Measurements from ENCODE around the gene ATP4A.
A peak's percentile ranks its signal among the peaks of the same experiment; 100 is the strongest.
"Not testable (repeated sequence)": the region's sequence is repeated elsewhere in the genome, so short reads cannot be mapped to it uniquely, and the experiment has no call there.

Gene ATP4A

GRCh38 chr19:35563207-35563829 lies at the start of gene ATP4A:
Gene ATP4A, minus strand, starts transcription at chr19:35563658. Its CDS starts 29 bp downstream, at chr19:35563629.
- no peak for DNase-seq (ENCODE audit: low spot score)

DNA sequence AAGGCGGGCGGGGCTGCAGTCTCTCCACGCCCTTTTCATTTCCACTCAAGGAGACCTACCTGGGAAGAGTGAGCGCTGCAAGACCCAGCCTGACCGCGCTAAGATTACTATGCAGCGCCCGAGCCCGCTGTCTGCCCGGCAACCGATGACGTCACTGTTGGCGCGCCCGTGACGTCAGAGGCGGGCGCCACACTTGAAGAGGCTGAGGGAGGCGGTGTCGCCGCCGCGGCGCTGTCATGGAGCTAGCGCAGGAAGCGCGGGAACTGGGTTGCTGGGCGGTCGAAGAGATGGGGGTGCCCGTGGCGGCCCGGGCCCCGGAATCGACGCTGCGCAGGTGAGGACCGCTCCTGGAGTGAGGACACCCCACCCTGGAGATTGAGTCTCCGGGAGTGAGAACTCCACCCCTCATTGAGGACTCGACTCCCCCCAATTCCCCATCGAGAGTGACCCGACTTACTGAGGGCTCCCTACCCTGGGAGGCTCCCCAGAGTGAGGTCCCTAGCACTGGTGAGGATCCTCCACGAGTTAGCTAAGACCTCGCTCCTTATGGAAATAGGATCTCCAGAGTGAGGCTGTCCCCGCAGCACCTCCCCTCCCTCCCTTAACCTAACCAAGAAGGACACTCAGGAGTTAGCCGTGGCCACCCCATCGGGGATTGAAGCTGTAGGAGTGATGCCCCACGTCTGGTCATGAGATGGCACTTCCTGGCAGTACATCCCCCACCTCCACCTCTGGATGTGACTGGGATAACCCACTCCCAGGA lies 49.3 kb upstream of the ATP4A start, which contains the start of gene HAUS5:
Gene HAUS5, plus strand, starts transcription at position 177 of the 763 bp plus-strand sequence. Its CDS starts 60 bp downstream, at position 237.
- DNase-seq (ENCODE audit: low spot score) = peak; percentile 84

- peak; percentile 8 for DNase-seq (ENCODE audit: low spot score)
These were observed 48.7 kb upstream of the ATP4A start for GRCh38 chr19:35612224-35612558.

DNA sequence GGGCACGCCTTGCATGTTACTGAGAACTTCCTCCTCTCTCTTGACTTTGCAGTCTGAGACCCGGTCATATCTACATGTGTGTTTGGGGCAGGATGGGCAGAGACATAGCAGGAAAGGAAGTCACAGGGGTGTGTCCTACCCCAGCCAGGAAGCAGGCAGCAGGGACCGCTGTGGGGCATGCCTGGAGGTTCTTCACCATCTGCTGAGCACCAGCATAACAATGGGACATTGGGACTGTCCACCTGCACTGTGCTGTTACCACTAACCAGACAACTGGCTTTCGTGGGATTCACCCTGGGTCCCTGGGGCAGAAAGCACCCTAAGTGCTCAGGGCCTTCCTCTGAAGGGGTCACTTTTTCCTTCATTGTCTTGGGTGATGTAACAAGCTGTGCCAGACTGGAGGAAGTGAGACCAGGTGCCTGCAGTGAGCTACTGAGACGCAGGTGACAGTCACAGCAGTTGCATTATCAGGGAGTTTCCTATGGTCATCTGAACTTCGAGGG lies 46.4 kb upstream of the ATP4A start:
- no peak for DNase-seq (ENCODE audit: low spot score)

GRCh38 chr19:35608251-35608650 lies 44.8 kb upstream of the ATP4A start:
- DNase-seq (ENCODE audit: low spot score) = no peak

DNA sequence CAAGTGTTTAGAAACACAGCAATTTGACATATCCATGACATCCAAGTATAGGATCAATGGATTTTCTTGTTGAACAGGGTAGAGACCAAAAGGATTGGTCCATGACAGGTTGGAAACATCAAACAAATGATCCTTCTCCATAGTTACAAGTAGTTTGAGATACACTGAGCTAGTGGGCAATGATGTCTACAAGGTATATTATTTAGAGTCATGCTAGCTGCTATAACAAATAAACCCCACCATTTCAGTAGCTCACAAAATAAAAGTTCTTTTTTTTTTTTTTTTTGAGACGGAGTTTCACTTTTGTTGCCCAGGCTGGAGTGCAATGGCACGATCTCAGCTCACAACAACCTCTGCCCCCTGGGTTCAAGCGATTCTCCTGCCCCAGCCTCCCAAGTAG lies 44.2 kb upstream of the ATP4A start:
- DNase-seq (ENCODE audit: low spot score) = no peak

GRCh38 chr19:35607170-35607569 lies 43.7 kb upstream of the ATP4A start:
- DNase-seq (ENCODE audit: low spot score) = not testable (repeated sequence)

- not testable (repeated sequence) for DNase-seq (ENCODE audit: low spot score)
These were observed 41.0 kb upstream of the ATP4A start for GRCh38 chr19:35604436-35604835.

DNA sequence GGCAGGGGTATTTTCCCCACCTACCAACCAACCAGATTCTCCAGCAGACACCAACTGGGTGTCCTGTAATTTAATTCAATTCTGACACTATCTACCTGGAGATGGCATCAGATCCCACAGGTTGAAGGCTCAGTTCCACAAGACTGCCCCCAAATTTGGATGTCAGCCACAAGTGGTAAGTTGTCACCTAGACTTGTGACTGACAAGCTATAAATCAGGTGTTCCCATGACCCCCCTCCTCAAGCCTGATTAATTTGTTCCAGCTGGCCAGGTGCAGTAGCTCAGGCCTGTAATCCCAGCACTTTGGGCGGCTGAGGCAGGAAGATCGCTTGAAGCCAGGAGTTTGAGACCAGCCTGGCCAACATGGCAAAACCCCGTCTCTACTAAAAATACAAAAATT lies 38.5 kb upstream of the ATP4A start:
- DNase-seq (ENCODE audit: low spot score) = no peak

DNA sequence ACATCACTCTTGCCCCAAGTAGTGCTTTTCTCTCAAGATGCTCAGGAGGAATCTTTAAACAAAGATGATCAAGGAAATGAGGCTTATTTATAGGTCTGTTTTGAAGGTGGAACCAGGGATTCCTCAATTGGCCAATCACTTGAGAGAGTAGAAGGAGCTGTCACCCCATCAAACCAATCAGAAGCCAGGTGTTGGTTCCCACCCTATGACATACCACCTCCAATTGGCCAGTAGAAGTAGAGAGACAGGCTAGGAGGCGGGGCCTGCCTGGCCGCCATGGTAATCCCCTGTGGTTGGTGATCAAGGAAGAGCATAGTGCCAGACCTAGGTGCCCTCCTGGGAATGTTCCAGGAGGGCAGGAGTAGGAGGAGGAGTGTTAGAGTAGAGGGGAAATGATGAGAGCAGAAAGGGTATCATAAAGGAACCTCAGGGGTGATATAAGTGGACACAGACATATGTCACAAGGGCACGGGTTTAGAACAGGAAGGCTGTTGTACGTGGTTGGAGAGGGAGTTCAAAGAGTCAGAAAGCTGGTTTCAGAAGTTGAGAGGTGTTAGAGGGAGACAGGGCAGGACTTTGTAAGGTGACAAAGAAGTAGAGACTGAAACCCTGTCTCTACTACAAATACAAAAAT lies 33.0 kb upstream of the ATP4A start:
- DNase-seq (ENCODE audit: low spot score) = no peak

DNA sequence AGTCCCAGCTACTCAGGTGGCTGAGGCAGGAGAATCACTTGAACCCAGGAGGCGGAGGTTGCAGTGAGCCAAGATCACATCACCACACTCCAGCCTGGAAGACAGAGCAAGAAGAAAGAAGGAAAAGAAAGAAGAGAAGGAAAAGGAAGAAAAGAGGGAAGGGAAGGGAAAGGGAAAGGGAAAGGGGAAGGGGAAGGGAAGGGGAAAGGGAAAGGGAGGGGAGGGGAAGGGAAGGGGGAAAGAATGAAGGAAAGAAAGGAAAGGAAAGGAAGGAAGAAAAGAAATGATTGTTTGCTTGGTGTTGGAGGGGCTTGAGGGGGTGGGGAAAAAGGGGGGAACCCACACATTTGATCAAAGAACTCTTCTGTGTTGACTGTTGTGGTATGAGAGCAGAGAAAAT lies 32.5 kb upstream of the ATP4A start:
- DNase-seq (ENCODE audit: low spot score) = no peak

DNA sequence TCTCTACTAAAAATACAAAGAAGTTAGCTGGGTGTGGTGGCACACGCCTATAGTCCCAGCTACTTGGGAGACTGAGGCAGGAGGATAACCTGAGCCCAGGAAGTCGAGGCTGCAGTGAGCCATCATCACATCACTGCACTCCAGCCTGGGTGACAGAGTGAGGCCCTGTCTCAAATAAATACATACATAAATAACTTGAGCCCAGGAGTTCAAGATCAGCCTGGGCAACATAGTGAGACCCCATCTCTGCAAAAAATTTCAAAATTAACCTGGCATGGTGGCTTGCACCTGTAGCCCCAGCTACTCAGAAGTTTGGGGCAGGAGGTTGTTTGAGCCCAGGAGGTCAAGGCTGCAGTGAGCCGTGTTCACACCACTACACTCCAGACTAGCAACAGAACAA lies 31.6 kb upstream of the ATP4A start:
- not testable (repeated sequence) for DNase-seq (ENCODE audit: low spot score)

- peak; percentile 28 for DNase-seq (ENCODE audit: low spot score)
These were observed 28.8 kb upstream of the ATP4A start for GRCh38 chr19:35592226-35592625.

DNA sequence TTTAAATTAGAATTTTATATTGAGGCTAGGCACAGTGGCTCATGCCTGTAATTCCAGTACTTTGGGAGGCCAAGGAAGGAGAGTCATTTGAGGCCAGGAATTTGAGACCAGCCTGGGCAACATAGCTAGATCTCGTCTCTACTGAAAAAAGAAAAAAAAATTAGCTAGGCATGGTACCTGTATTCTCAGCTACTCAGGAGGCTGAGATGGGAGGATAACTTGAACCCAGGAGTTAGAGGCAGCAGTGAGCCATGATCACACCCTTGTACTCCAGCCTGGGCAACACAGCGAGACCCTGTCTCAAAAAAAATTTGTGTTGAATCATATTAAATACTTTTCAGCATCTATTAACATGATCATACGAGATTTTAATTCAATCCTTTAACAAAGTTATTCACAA lies 27.4 kb upstream of the ATP4A start:
- DNase-seq (ENCODE audit: low spot score) = no peak

DNA sequence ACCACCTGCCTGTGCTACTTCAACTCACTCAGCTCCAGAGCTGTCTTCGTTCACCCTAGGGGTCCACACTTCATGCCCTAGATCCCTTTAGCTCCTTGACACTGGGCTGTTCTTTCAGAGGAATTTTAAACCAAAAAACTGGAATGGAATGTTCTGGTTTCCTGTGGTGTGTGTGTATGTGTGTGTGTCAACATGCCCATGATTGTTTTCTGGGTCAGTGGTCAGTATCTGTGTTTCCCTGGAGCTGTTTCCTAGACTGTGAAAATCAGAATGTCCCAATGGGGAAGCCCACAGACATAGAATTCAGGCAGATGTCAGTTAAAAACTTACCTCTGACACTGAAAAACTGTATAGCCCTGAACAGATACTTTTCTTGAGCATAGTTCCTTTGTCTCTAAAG lies 23.9 kb upstream of the ATP4A start:
- DNase-seq (ENCODE audit: low spot score) = no peak

GRCh38 chr19:35585848-35586247 lies 22.4 kb upstream of the ATP4A start, which contains the start of gene PMIS2:
Gene PMIS2, plus strand, starts transcription at chr19:35586173. Its CDS starts 87 bp downstream, at chr19:35586260.
- DNase-seq (ENCODE audit: low spot score) = no peak

DNA sequence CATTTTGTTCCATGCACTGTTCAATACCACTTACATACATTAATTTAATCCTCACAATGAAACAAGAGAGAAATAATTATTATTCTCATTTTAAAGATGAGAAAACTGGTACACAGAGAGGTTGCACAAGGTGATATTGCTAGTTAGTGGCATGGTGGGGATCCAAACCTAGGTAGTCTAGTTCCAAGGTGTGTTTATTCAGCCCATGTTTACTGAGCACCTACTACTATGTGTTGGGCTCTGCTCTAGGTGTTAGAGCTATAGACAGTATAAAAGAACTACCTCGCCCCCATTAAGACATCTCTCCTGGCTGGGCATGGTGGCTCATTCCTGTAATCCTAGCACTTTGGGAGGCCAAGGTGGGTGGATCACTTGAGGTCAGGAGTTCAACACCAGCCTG lies 19.3 kb upstream of the ATP4A start:
- DNase-seq (ENCODE audit: low spot score) = no peak

DNA sequence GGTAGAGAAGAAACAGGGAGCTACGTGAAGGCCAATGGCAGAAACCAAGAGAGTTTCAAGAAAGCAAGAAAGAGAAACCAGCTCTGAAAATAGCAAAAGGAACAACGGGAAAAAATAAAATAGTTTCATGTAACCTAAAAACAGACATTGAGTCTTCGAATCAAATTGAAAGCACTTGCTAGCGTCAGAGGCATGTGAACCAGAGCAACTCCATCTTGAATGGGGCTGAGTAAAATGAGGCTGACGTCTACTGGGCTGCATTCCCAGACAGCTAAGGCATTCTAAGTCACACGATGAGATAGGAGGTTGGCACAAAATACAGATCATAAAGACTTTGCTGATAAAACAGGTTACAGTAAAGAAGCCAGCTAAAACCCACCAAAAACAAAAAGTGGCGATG lies 15.2 kb upstream of the ATP4A start:
- no peak for DNase-seq (ENCODE audit: low spot score)

- no peak for DNase-seq (ENCODE audit: low spot score)
These were observed 14.5 kb upstream of the ATP4A start for GRCh38 chr19:35577918-35578317.

GRCh38 chr19:35571406-35571965 lies 8.0 kb upstream of the ATP4A start:
- DNase-seq (ENCODE audit: low spot score) = no peak

DNA sequence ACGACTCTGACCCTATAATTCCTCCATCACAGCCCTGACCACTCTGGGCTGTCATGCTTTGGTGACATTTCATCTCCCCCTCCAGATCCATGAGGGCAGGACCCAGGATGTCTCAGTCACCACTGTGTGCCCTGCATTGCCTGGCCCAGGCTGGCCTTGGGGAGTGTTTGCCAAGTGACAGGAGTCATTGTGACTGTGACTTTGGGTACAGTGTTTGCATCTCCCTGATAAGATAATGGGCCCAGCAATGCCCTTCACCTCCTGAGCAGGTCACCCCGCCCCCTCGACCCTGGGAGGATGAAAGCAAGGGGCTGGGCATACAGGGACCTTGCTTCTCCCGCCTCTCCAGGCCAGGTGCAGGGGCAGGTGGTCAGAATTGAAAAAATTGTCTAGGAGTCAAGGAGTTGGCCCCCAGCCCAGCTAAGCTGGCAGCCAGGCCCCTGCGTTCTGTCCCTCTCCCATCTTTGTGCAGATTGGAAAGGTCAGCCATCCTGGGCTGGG lies 5.9 kb upstream of the ATP4A start:
- no peak for DNase-seq (ENCODE audit: low spot score)

GRCh38 chr19:35566738-35567137 lies 3.3 kb upstream of the ATP4A start:
- no peak for DNase-seq (ENCODE audit: low spot score)

All from pons (tissue), 1 donor.